Hematopoietic multipotent progenitor cell (in vitro differentiated cells): Measurements from ENCODE around the gene GAS2L1. TPM values are rescaled to one million over a fixed set of nuclear protein-coding genes. Genes with fewer than 3 reads are reported as not detected.
"Not testable (repeated sequence)": the region's sequence is repeated elsewhere in the genome, so short reads cannot be mapped to it uniquely, and the experiment has no call there.

ENCODE experiments used
- DNase-seq, 3 donors: peaks; one replicate each; pipeline ENCODE4 v3.0.0-alpha.2; 2011 to 2015; ENCODE audit warnings: low read depth in 2 of 3, low spot score in 2 of 3
- total RNA-seq: library from RNA; depleted of rRNA; stranded (reverse); fragments of >200 nt; gene quantifications from one replicate; pipeline ENCODE4 v1.2.3, GENCODE V29; 2012

Gene GAS2L1
- total RNA-seq, 1 donor, result 9.7 TPM

- DNase-seq, result no peak
Measured at GRCh38 chr22:29339381-29340235, 33.2 kb downstream of the GAS2L1 start.

GRCh38 chr22:29340566-29340965 is 34.1 kb downstream of the GAS2L1 start:
- DNase-seq, result no peak

- no peak for DNase-seq
Measured at GRCh38 chr22:29341056-29341848, 34.8 kb downstream of the GAS2L1 start.

- no peak for DNase-seq
Measured at GRCh38 chr22:29341849-29342127, 35.3 kb downstream of the GAS2L1 start.

GRCh38 chr22:29342177-29342576 is 35.7 kb downstream of the GAS2L1 start:
- no peak for DNase-seq

GRCh38 chr22:29342577-29343312 is 36.3 kb downstream of the GAS2L1 start:
- no peak for DNase-seq

- DNase-seq, result no peak
Measured at GRCh38 chr22:29343313-29343805, 36.9 kb downstream of the GAS2L1 start.

- peak in 1 of 3 donors; percentile 13 for DNase-seq
Measured at GRCh38 chr22:29344137-29344536, 37.7 kb downstream of the GAS2L1 start.

- DNase-seq, result not testable (repeated sequence)
Measured at GRCh38 chr22:29344889-29345288, 38.4 kb downstream of the GAS2L1 start.

GRCh38 chr22:29345932-29346331 is 39.5 kb downstream of the GAS2L1 start:
- DNase-seq, result no peak

GRCh38 chr22:29346659-29347058 is 40.2 kb downstream of the GAS2L1 start:
- no peak for DNase-seq

GRCh38 chr22:29348041-29348440 is 41.6 kb downstream of the GAS2L1 start:
- DNase-seq, result no peak

GRCh38 chr22:29348956-29349355 is 42.5 kb downstream of the GAS2L1 start:
- no peak for DNase-seq

GRCh38 chr22:29351042-29351441 is 44.6 kb downstream of the GAS2L1 start:
- DNase-seq, result no peak

- DNase-seq, result no peak
Measured at GRCh38 chr22:29351891-29352290, 45.4 kb downstream of the GAS2L1 start.

GRCh38 chr22:29352778-29353177 is 46.3 kb downstream of the GAS2L1 start:
- no peak for DNase-seq

GRCh38 chr22:29353286-29353685 is 46.8 kb downstream of the GAS2L1 start:
- no peak for DNase-seq

- DNase-seq, result no peak
Measured at GRCh38 chr22:29353860-29354259, 47.4 kb downstream of the GAS2L1 start.

GRCh38 chr22:29357193-29357890 is 50.9 kb downstream of the GAS2L1 start:
- DNase-seq, result not testable (repeated sequence)

GRCh38 chr22:29359469-29359868 is 53.0 kb downstream of the GAS2L1 start:
- DNase-seq, result peak in 1 of 3 donors; percentile 33
